Pancreas (tissue), 10 donors: ENCODE measurements around the gene KCNMA1. TPM values are rescaled to one million over a fixed set of nuclear protein-coding genes. Genes with fewer than 3 reads are reported as not detected.

Experiments
- ATAC-seq, 4 donors: fragments of 200-7000 bp; cut with Tn5 transposase; one replicate each; pipeline versions ENCODE4 v1.8.0 to v1.9.1; 2020; ENCODE audit warnings: mild to moderate bottlenecking in 4 of 4, moderate library complexity in 4 of 4
- DNase-seq, 6 donors: peaks; one replicate each; pipeline ENCODE4 v3.0.0-alpha.2; 2020
- FAIRE-seq: peaks from 2 replicates; lab custom pipeline; 2012; peaks lifted over from hg19 to GRCh38; lab: Jason Lieb, UNC
- H3K27ac ChIP-seq, 4 donors: fragments of 200-600 bp; sonication (generic); 1 replicate in 3 of 4; 2 replicates in 1 of 4; pipeline versions ENCODE4 v1.5.0 to v1.8.0; 2020
- H3K27me3 ChIP-seq, 4 donors: fragments of 200-600 bp; one replicate each; pipeline ENCODE4 v1.8.0; 2021
- H3K36me3 ChIP-seq, 3 donors: fragments of 200-600 bp; sonication (generic) in 1 of 3; one replicate each; pipeline versions ENCODE4 v1.5.0 to v1.8.0; 2020 to 2021
- H3K4me1 ChIP-seq, 3 donors: fragments of 200-600 bp; one replicate each; pipeline ENCODE4 v1.8.0; 2021
- H3K4me3 ChIP-seq, 4 donors: fragments of 200-600 bp; sonication (generic) in 2 of 4; one replicate each; pipeline versions ENCODE4 v1.5.0 to v1.8.0; 2020 to 2021
- H3K9me3 ChIP-seq, 4 donors: fragments of 200-600 bp; one replicate each; pipeline ENCODE4 v1.8.0; 2021
- CTCF ChIP-seq, 4 donors: fragments of 200-600 bp; sonication (generic) in 3 of 4; IDR thresholded peaks; one replicate each; pipeline versions ENCODE4 v1.5.0 to v1.8.0; 2021; ENCODE audit warnings: antibody characterized with exemption in 4 of 4
- WGBS, 2 donors: extraction: QIAGEN DNeasy Blood & Tissue Kit; methylation state at CpG; one replicate each; pipeline ENCODE4 v1.1.7; 2013; 5-methylcytosine and 5-hydroxymethylcytosine counted together
- intact Hi-C, 3 donors: fragments of 100-400 bp; cut with DNase I; formaldehyde crosslinking; loops; one replicate each; pipeline versions ENCODE4 v1.11.1 to v1.14.2; 2022
- polyA plus RNA-seq, 2 donors: library from polyadenylated mRNA; stranded (reverse); fragments of 200-250 nt; gene quantifications; one replicate each; pipeline ENCODE4 v1.2.3, GENCODE V29; 2013
- total RNA-seq, 6 donors: library from RNA; stranded (reverse); fragmentation: NEBNext Ultra II Directional in 4 of 6; extraction: Animal tissue kit (Norgen Biotek cat#: 25700) in 4 of 6; gene quantifications; one replicate each; pipeline versions ENCODE4 v1.2.1 to v1.2.4, GENCODE V29; 2021 to 2023
- donor health status: healthy with polysubstance abuse.
- donor health status: DM: no; HTN: no; CAD: no; lungs with moderate emphysema.
- donor health status: DM: no; HTN: no; CAD: no.
- donor health status: control.
- donor health status: control.
- donor health status: Bipolar disorder and iron deficiency.
- donor health status: DM: yes; HTN: yes; CAD: no.
- donor health status: DM: no; HTN: no; CAD: no.
- donor health status: DM: no; HTN: no; CAD: no.
- donor health status: DM: yes; HTN: yes; CAD: no.

The KCNMA1 gene
- total and polyA plus RNA-seq, 8 donors: 3.5 to 19.4 (median 9.3) TPM

- no peak for FAIRE-seq
- ATAC-seq: no peak
- Histone ChIP-seq H3K27ac (no peak overlapping the region), H3K36me3 (no peaks in the 10 kb centered on the region), H3K4me3 (no peak overlapping the region), H3K9me3 (no peaks in the 10 kb centered on the region), H3K27me3 (no peaks in the 10 kb centered on the region), H3K4me1 (no peaks in the 10 kb centered on the region)
- 86 to 93% methylated on average over 9 of the region's 9 CpGs for WGBS, 2 donors
- intact Hi-C loops: no loop called here
- no peak for TF ChIP-seq CTCF (IDR thresholded peaks at IDR 0.05)
- no peak for DNase-seq
Observed at GRCh38 chr10:77109351-77109994, 528.1 kb downstream of the KCNMA1 start.

GRCh38 chr10:77106676-77107075, 530.9 kb downstream of the KCNMA1 start:
- WGBS, 2 donors: 88 to 89% methylated on average over 3 of the region's 3 CpGs
- ATAC-seq: no peak
- intact Hi-C loops: no loop called here
- no peak for FAIRE-seq
- no peak for DNase-seq
- Histone ChIP-seq H3K4me3 (no peak overlapping the region), H3K4me1 (no peaks in the 10 kb centered on the region), H3K27ac (no peak overlapping the region), H3K9me3 (no peaks in the 10 kb centered on the region), H3K36me3 (no peaks in the 10 kb centered on the region), H3K27me3 (no peaks in the 10 kb centered on the region)
- TF ChIP-seq CTCF (IDR thresholded peaks at IDR 0.05): no peak

GRCh38 chr10:77105761-77106221, 531.8 kb downstream of the KCNMA1 start:
- intact Hi-C loops: no loop called here
- FAIRE-seq (no peak), ATAC-seq (no peak), DNase-seq (no peak)
- Histone ChIP-seq H3K9me3 (no peaks in the 10 kb centered on the region), H3K4me1 (no peaks in the 10 kb centered on the region), H3K27ac (no peak overlapping the region), H3K36me3 (no peaks in the 10 kb centered on the region), H3K27me3 (no peaks in the 10 kb centered on the region), H3K4me3 (no peak overlapping the region)
- WGBS, 2 donors: 57 to 61% methylated on average over 5 of the region's 5 CpGs
- no peak for TF ChIP-seq CTCF (IDR thresholded peaks at IDR 0.05)

GRCh38 chr10:77104459-77104980, 533.1 kb downstream of the KCNMA1 start:
- ATAC-seq (peak in 3 of 4 donors; percentile 37 to 53 (median 41)), DNase-seq (peak in 2 of 6 donors; percentile 16 to 26), FAIRE-seq (no peak)
- Histone ChIP-seq H3K9me3 (no peaks in the 10 kb centered on the region), H3K27ac (no peak overlapping the region), H3K27me3 (no peaks in the 10 kb centered on the region), H3K4me1 (no peaks in the 10 kb centered on the region), H3K36me3 (no peaks in the 10 kb centered on the region), H3K4me3 (no peak overlapping the region)
- WGBS, 2 donors: 58 to 70% methylated on average over 4 of the region's 4 CpGs
- no peak for TF ChIP-seq CTCF (IDR thresholded peaks at IDR 0.05)
- intact Hi-C loops: no loop called here

- ATAC-seq: no peak
- H3K4me1 ChIP-seq: no peaks in the 10 kb centered on the region
- 70 to 76% methylated on average over 4 of the region's 4 CpGs for WGBS, 2 donors
- no peaks in the 10 kb centered on the region for H3K36me3 ChIP-seq
- intact Hi-C loops: no loop called here
- DNase-seq: no peak
- no peaks in the 10 kb centered on the region for H3K9me3 ChIP-seq
- no peak overlapping the region for H3K4me3 ChIP-seq
- no peaks in the 10 kb centered on the region for H3K27me3 ChIP-seq
- H3K27ac ChIP-seq: no peak overlapping the region
- TF ChIP-seq CTCF (IDR thresholded peaks at IDR 0.05): no peak
- FAIRE-seq: no peak
Observed at GRCh38 chr10:77103213-77103612, 534.4 kb downstream of the KCNMA1 start.
